VCaP (cell line): Measurements from ENCODE around the gene LYRM2.

ENCODE experiments used
- H3K27ac ChIP-seq: fragments of 450-650 bp; 2 replicates; pipeline ENCODE4 v1.5.1; 2017
- CTCF ChIP-seq: fragments of 450-650 bp; conservative IDR thresholded peaks from 2 replicates; pipeline ENCODE4 v1.5.1; 2017; ENCODE audit warnings: mild to moderate bottlenecking, moderate library complexity

The LYRM2 gene

GRCh38 chr6:89566930-89567629 is 71.5 kb downstream of the LYRM2 start:
- no peak for TF ChIP-seq CTCF
- no peak overlapping the region for H3K27ac ChIP-seq

- no peak for TF ChIP-seq CTCF
- no peak overlapping the region for H3K27ac ChIP-seq
Measured at GRCh38 chr6:89566008-89566800, 72.3 kb downstream of the LYRM2 start.

- no peak overlapping the region for H3K27ac ChIP-seq
- TF ChIP-seq CTCF: no peak
Measured at GRCh38 chr6:89564752-89565427, 73.7 kb downstream of the LYRM2 start.

GRCh38 chr6:89563866-89564265 is 74.7 kb downstream of the LYRM2 start:
- TF ChIP-seq CTCF: no peak

GRCh38 chr6:89562093-89562973 is 76.2 kb downstream of the LYRM2 start:
- no peak for TF ChIP-seq CTCF
- H3K27ac ChIP-seq: no peak overlapping the region

More at GRCh38 chr6:89563866-89564265, 74.7 kb downstream of the LYRM2 start:
- H3K27ac ChIP-seq: no peak overlapping the region

- H3K27ac ChIP-seq: no peak overlapping the region
- no peak for TF ChIP-seq CTCF
Measured at GRCh38 chr6:89559487-89559886, 79.1 kb downstream of the LYRM2 start.
